A673 (cell line): ENCODE results near the gene CDH23.

ENCODE experiments used
- CTCF ChIP-seq: fragments of 300-800, 200-600 bp; sonication (generic); conservative IDR thresholded peaks from 2 replicates; pipeline ENCODE4 v1.5.1; 2017; ENCODE audit warnings: low read depth, mild to moderate bottlenecking, antibody characterized with exemption, low read length, moderate library complexity, mixed read lengths
- EZH2 ChIP-seq: fragments of 200-600 bp; sonication (generic); IDR thresholded peaks from 2 replicates; pipeline ENCODE4 v1.6.1; 2017; ENCODE audit warnings: borderline replicate concordance, low read depth, mild to moderate bottlenecking, mixed read lengths, antibody characterized with exemption, low read length; ENCODE audit not compliant: poor library complexity, severe bottlenecking

DNA sequence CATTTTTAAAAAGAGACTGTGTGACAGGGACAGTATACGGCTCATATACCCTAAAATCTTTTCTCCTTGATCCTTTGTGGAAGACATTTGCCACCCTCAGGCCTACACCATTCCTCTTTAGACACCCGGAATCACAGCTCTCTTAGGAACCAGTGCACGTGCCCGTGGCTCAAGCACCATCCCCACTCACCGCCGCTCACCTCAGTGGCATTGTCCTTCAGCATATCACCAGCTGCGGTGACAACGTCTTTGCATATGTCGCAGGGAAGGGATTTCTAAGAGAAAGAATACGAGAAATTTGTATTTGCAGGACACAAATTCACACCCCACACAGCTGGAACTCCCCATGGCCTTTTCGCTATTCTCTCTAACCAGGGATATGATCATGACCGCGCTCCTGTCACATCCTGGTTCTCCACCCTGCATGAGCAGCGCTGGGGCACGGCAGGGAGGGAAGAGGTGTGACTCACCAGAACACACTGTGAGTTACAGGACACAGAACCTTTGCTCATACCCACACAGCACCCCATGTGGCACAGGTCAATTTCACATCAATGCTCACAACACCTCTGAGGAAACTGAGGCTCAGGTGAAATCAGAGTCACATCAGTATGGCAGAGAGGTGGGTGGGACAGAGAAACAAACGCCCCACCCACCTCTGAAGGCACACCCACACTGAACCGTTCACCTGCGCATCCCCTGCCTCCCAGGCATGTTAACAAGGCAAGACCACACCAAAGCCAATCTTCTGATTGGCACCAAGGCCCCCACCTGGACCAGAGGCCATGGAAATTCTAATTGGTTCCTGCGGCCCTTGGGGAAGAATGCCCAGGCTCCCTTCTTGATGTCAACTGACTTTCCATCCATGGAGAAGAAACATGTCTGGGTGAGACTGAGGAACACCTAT is 435.2 kb downstream of the CDH23 start:
- TF ChIP-seq CTCF = no peak
- no peak for TF ChIP-seq EZH2
